Glutamatergic neuron (in vitro differentiated cells): ENCODE results near the gene IGLL1. TPM values are rescaled to one million over a fixed set of nuclear protein-coding genes. Genes with fewer than 3 reads are reported as not detected.

Experiments
- DNase-seq: peaks from one replicate; pipeline ENCODE4 v3.0.0; 2022
- H3K27ac Mint-ChIP-seq: one replicate; pipeline ENCODE4 v1.8.0; 2020; ENCODE audit warnings: mild to moderate bottlenecking, mixed read lengths, inconsistent platforms; ENCODE audit not compliant: unreplicated experiment
- H3K27me3 Mint-ChIP-seq: one replicate; pipeline ENCODE4 v1.8.0; 2020; ENCODE audit warnings: mild to moderate bottlenecking, moderate library complexity, mixed read lengths, inconsistent platforms; ENCODE audit not compliant: unreplicated experiment
- H3K36me3 Mint-ChIP-seq: one replicate; pipeline ENCODE4 v1.8.0; 2020; ENCODE audit warnings: mild to moderate bottlenecking, mixed read lengths, inconsistent platforms; ENCODE audit not compliant: unreplicated experiment
- H3K4me1 Mint-ChIP-seq: one replicate; pipeline ENCODE4 v1.8.0; 2020; ENCODE audit warnings: mild to moderate bottlenecking, low read depth, mixed read lengths, inconsistent platforms; ENCODE audit not compliant: unreplicated experiment
- H3K4me3 Mint-ChIP-seq: one replicate; pipeline ENCODE4 v1.8.0; 2020; ENCODE audit warnings: mild to moderate bottlenecking, mixed read lengths, inconsistent platforms; ENCODE audit not compliant: unreplicated experiment
- H3K9me3 Mint-ChIP-seq: one replicate; pipeline ENCODE4 v1.8.0; 2020; ENCODE audit warnings: mild to moderate bottlenecking, moderate library complexity, mixed read lengths, inconsistent platforms; ENCODE audit not compliant: unreplicated experiment
- CTCF ChIP-seq: fragments of 200-600 bp; sonication (generic); IDR thresholded peaks from one replicate; pipeline ENCODE4 v1.5.0; 2021; ENCODE audit not compliant: partially characterized antibody, unreplicated experiment
- total RNA-seq: library from RNA; stranded (reverse); fragmentation: NEBNext Ultra II Directional; extraction: Animal tissue kit (Norgen Biotek cat#: 25700); gene quantifications from one replicate; pipeline ENCODE4 v1.2.1, GENCODE V29; 2021; ENCODE audit not compliant: unreplicated experiment

IGLL1 gene
- total RNA-seq, 1 donor from 2014 or later: not detected

GRCh38 chr22:23580576-23581259, 628 bp upstream of the IGLL1 start:
- H3K27me3 Mint-ChIP-seq: peaks cover 4% of the 10 kb centered on the region
- no peak for DNase-seq
- no peaks in the 10 kb centered on the region for H3K4me1 Mint-ChIP-seq
- no peak overlapping the region for H3K27ac Mint-ChIP-seq
- H3K36me3 Mint-ChIP-seq: no peaks in the 10 kb centered on the region
- H3K4me3 Mint-ChIP-seq: no peak overlapping the region
- TF ChIP-seq CTCF: no peak
- peaks cover 7% of the 10 kb centered on the region for H3K9me3 Mint-ChIP-seq

GRCh38 chr22:23579280-23579679, 810 bp downstream of the IGLL1 start:
- TF ChIP-seq CTCF: no peak
- DNase-seq: no peak
- Mint-ChIP-seq H3K4me3 (no peak overlapping the region), H3K4me1 (peaks cover 4% of the 10 kb centered on the region), H3K36me3 (peaks cover 6% of the 10 kb centered on the region), H3K27ac (no peak overlapping the region), H3K27me3 (peaks cover 8% of the 10 kb centered on the region), H3K9me3 (peaks cover 6% of the 10 kb centered on the region)

GRCh38 chr22:23578306-23578705, 1.8 kb downstream of the IGLL1 start:
- Mint-ChIP-seq H3K4me3 (no peak overlapping the region), H3K27me3 (peaks cover 8% of the 10 kb centered on the region), H3K9me3 (peaks cover 5% of the 10 kb centered on the region), H3K27ac (no peak overlapping the region), H3K4me1 (peaks cover 4% of the 10 kb centered on the region), H3K36me3 (peaks cover 6% of the 10 kb centered on the region)
- TF ChIP-seq CTCF: no peak
- DNase-seq: no peak

GRCh38 chr22:23576681-23577080, 3.4 kb downstream of the IGLL1 start:
- peaks cover 6% of the 10 kb centered on the region for H3K36me3 Mint-ChIP-seq
- DNase-seq: no peak
- no peak for TF ChIP-seq CTCF
- no peak overlapping the region for H3K4me3 Mint-ChIP-seq
- H3K9me3 Mint-ChIP-seq: peaks cover 7% of the 10 kb centered on the region
- H3K27ac Mint-ChIP-seq: no peak overlapping the region
- H3K27me3 Mint-ChIP-seq: peaks cover 10% of the 10 kb centered on the region
- peaks cover 4% of the 10 kb centered on the region for H3K4me1 Mint-ChIP-seq

GRCh38 chr22:23575601-23576000, 4.5 kb downstream of the IGLL1 start:
- H3K27me3 Mint-ChIP-seq: peaks cover 12% of the 10 kb centered on the region
- peaks cover 9% of the 10 kb centered on the region for H3K9me3 Mint-ChIP-seq
- no peak for TF ChIP-seq CTCF
- H3K4me1 Mint-ChIP-seq: peaks cover 4% of the 10 kb centered on the region
- H3K36me3 Mint-ChIP-seq: peaks cover 6% of the 10 kb centered on the region
- DNase-seq: no peak
- H3K27ac Mint-ChIP-seq: no peak overlapping the region
- H3K4me3 Mint-ChIP-seq: peak overlapping the region; percentile 7
